SK-N-SH (cell line): Measurements from ENCODE around the gene ADAMTSL1. TPM values are rescaled to one million over a fixed set of nuclear protein-coding genes. Genes with fewer than 3 reads are reported as not detected.

Experiments used
- CTCF ChIA-PET: fragments of 300-600, 350-600 bp; formaldehyde crosslinking; extraction: SDS; loops from one replicate; lab custom pipeline; 2021; lab: Yijun Ruan, JAX
- POLR2A ChIA-PET: fragments of 350-600 bp; sonication (Branson Sonifier 250); formaldehyde crosslinking; extraction: SDS; loops from one replicate; lab custom pipeline; 2020; ENCODE audit warnings: antibody characterized with exemption, inconsistent platforms; lab: Yijun Ruan, JAX
- DNase-seq: peaks from one replicate; pipeline ENCODE4 v3.0.0; 2012
- H2AFZ ChIP-seq: fragments of 200-600 bp; sonication (generic); 2 replicates; pipeline ENCODE4 v1.8.1; 2016; ENCODE audit warnings: antibody characterized with exemption, mild to moderate bottlenecking, low read depth
- H3F3A ChIP-seq: fragments of 200-600 bp; sonication (generic); replicated peaks from 2 replicates; pipeline ENCODE3; 2016; ENCODE audit warnings: antibody characterized with exemption, mild to moderate bottlenecking; ENCODE audit not compliant: insufficient read depth
- H3K27ac ChIP-seq, 2 experiments: fragments of 200-500 bp in 1 of 2; fragments of 200-600 bp in 1 of 2; sonication (Bioruptor generic) in 1 of 2; sonication (generic), shearing (Covaris generic) in 1 of 2; 2 replicates each; pipeline versions ENCODE4 v1.5.1 to v1.6.1; 2014 to 2016; ENCODE audit warnings: low read depth in 2 of 2, inconsistent platforms in 1 of 2, low read length in 1 of 2, mild to moderate bottlenecking in 1 of 2, mixed read lengths in 1 of 2
- H3K27me3 ChIP-seq: fragments of 200-600 bp; sonication (generic), shearing (Covaris generic); 2 replicates; pipeline ENCODE4 v1.6.1; 2016; ENCODE audit warnings: mixed run types; ENCODE audit not compliant: insufficient read depth
- H3K36me3 ChIP-seq, 2 experiments: fragments of 200-500 bp in 1 of 2; fragments of 200-600 bp in 1 of 2; sonication (Bioruptor generic) in 1 of 2; sonication (generic) in 1 of 2; replicated peaks in 1 of 2; 2 replicates each; pipeline versions ENCODE3 to v1.5.1; 2014 to 2016; ENCODE audit warnings: low read length in 1 of 2, mild to moderate bottlenecking in 1 of 2; ENCODE audit not compliant: insufficient read depth in 2 of 2, control insufficient read depth in 1 of 2
- H3K4me1 ChIP-seq, 2 experiments: fragments of 200-500 bp in 1 of 2; fragments of 200-600 bp in 1 of 2; sonication (Bioruptor generic) in 1 of 2; sonication (generic), shearing (Covaris generic) in 1 of 2; 2 replicates each; pipeline versions ENCODE4 v1.5.1 to v1.6.1; 2014 to 2016; ENCODE audit warnings: low read depth in 1 of 2, low read length in 1 of 2, mixed run types in 1 of 2; ENCODE audit not compliant: insufficient read depth in 2 of 2, control insufficient read depth in 1 of 2
- H3K4me2 ChIP-seq: fragments of 200-600 bp; sonication (generic), shearing (Covaris generic); 2 replicates; pipeline ENCODE4 v1.6.1; 2017; ENCODE audit warnings: mixed run types
- H3K4me3 ChIP-seq, 2 experiments: fragments of 200-500 bp in 1 of 2; fragments of 200-600 bp in 1 of 2; sonication (Bioruptor generic) in 1 of 2; sonication (generic), shearing (Covaris generic) in 1 of 2; 2 replicates each; pipeline versions ENCODE4 v1.5.1 to v1.8.1; 2014 to 2016; ENCODE audit warnings: low read depth in 2 of 2, inconsistent platforms in 1 of 2, low read length in 1 of 2, mild to moderate bottlenecking in 1 of 2, mixed read lengths in 1 of 2, moderate library complexity in 1 of 2
- H3K79me2 ChIP-seq: fragments of 200-600 bp; sonication (generic); 2 replicates; pipeline ENCODE4 v1.8.1; 2017; ENCODE audit warnings: mild to moderate bottlenecking; ENCODE audit not compliant: insufficient read depth
- H3K9ac ChIP-seq: fragments of 200-600 bp; sonication (generic); 2 replicates; pipeline ENCODE4 v1.6.1; 2017; ENCODE audit warnings: mixed run types
- H3K9me2 ChIP-seq: fragments of 200-600 bp; sonication (generic); 2 replicates; pipeline ENCODE4 v1.6.1; 2017; ENCODE audit warnings: mixed run types
- H3K9me3 ChIP-seq: fragments of 200-600 bp; sonication (generic); 2 replicates; pipeline ENCODE4 v1.6.1; 2017; ENCODE audit warnings: mixed run types, mild to moderate bottlenecking, moderate library complexity
- H4K20me1 ChIP-seq: fragments of 200-600 bp; sonication (generic); 2 replicates; pipeline ENCODE4 v1.6.1; 2017; ENCODE audit warnings: mild to moderate bottlenecking, mixed run types; ENCODE audit not compliant: insufficient read depth
- FOXJ3 ChIP-seq: sonication (generic); formaldehyde crosslinking; IDR thresholded peaks from 2 replicates; pipeline ENCODE4 v1.5.1; 2020; ENCODE audit warnings: mild to moderate bottlenecking, missing genetic modification reagents
- FOXM1 ChIP-seq: IDR thresholded peaks from 2 replicates; pipeline ENCODE4 v1.4.0; 2012; ENCODE audit warnings: low read depth, mild to moderate bottlenecking
- GABPA ChIP-seq: IDR thresholded peaks from 2 replicates; pipeline ENCODE4 v1.4.0; 2012; ENCODE audit warnings: low read depth, mild to moderate bottlenecking
- MEF2A ChIP-seq: IDR thresholded peaks from 2 replicates; pipeline ENCODE4 v1.4.0; 2012; ENCODE audit warnings: low read depth, borderline replicate concordance
- NRF1 ChIP-seq: IDR thresholded peaks from 2 replicates; pipeline ENCODE4 v1.6.1; 2012; ENCODE audit warnings: low read depth, mild to moderate bottlenecking, low read length
- POLR2AphosphoS5 ChIP-seq: IDR thresholded peaks from 2 replicates; pipeline ENCODE4 v1.6.1; 2012; ENCODE audit warnings: low read depth, low read length
- RCOR1 ChIP-seq: fragments of 150-350 bp; IDR thresholded peaks from 2 replicates; pipeline ENCODE4 v1.6.1; 2017; ENCODE audit warnings: antibody characterized with exemption, low read length
- RFX5 ChIP-seq: IDR thresholded peaks from 2 replicates; pipeline ENCODE4 v1.6.1; 2012; ENCODE audit warnings: mild to moderate bottlenecking, improper control_type of control experiment, low read length
- SMC3 ChIP-seq: IDR thresholded peaks from 2 replicates; pipeline ENCODE4 v1.6.1; 2012; ENCODE audit warnings: low read depth, low read length, improper control_type of control experiment
- TAF1 ChIP-seq: IDR thresholded peaks from 2 replicates; pipeline ENCODE4 v1.6.1; 2012; ENCODE audit warnings: low read depth, mild to moderate bottlenecking, low read length, moderate library complexity, borderline replicate concordance
- TEAD4 ChIP-seq: IDR thresholded peaks from 2 replicates; pipeline ENCODE4 v1.4.0; 2012; ENCODE audit warnings: mild to moderate bottlenecking, borderline replicate concordance; ENCODE audit not compliant: insufficient read depth
- YY1 ChIP-seq: IDR thresholded peaks from 2 replicates; pipeline ENCODE4 v1.4.0; 2012; ENCODE audit warnings: low read depth, mild to moderate bottlenecking
- WGBS: methylation state at CpG from one replicate; pipeline ENCODE4 v1.1.6; 2017; ENCODE audit warnings: low lambda C conversion rate; 5-methylcytosine and 5-hydroxymethylcytosine counted together
- polyA plus RNA-seq, 3 experiments: library from polyadenylated mRNA; depleted of rRNA; stranded (reverse); fragments of >200 nt; gene quantifications; 2 replicates each; pipeline ENCODE4 v1.2.3, GENCODE V29; 2012
- TF ChIP-seq, protein P1 (sequence below): fragments of 150-350 bp; IDR thresholded peaks from 2 replicates; pipeline ENCODE4 v1.6.1; 2017; ENCODE audit warnings: antibody characterized with exemption, low read length, low read depth, borderline replicate concordance
- TF ChIP-seq, protein P2 (sequence below): IDR thresholded peaks from 2 replicates; pipeline ENCODE4 v1.4.0; 2012; ENCODE audit warnings: low read depth, borderline replicate concordance
- TF ChIP-seq, protein P3 (sequence below): fragments of 150-350 bp; IDR thresholded peaks from 2 replicates; pipeline ENCODE4 v1.6.1; 2016; ENCODE audit warnings: mild to moderate bottlenecking, low read depth, low read length
- TF ChIP-seq, protein P4 (sequence below): fragments of 200-600 bp; sonication (generic); IDR thresholded peaks from 2 replicates; pipeline ENCODE4 v1.6.1; 2017; ENCODE audit warnings: antibody characterized with exemption, mild to moderate bottlenecking, moderate library complexity
- TF ChIP-seq, protein P5 (sequence below): IDR thresholded peaks from 2 replicates; pipeline ENCODE4; 2012

ADAMTSL1 gene
- polyA plus RNA-seq, 1 of the 3 experiments (the other 2 are of a cell fraction): 114 TPM

DNA sequence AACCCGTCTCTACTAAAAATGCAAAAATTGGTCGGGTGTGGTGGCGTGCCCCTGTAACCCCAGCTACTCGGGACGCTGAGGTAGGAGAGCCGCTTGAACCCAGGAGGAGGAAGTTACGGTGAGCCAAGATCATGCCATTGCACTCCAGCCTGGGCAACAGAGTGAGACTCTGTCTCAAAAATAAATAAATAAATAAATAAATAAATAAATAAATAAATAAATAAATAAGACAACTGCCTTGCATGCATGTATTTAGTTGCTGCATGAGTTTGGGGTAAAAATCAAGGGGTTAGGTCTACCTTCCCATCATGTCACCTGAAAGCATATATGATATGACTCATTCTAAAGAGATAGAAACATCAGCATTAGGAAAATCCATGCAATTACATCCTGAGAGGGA is 254.0 kb downstream of the ADAMTSL1 start:
- POLR2A ChIA-PET: no interaction called here
- Histone ChIP-seq H3K4me3 (no peak overlapping the region), H3K4me1 (peaks cover 0 to 6% of the 10 kb centered on the region in 2 experiments; a peak in 1 of 4 replicates), H3F3A (no peaks in the 10 kb centered on the region), H3K4me2 (no peak overlapping the region), H3K79me2 (no peaks in the 10 kb centered on the region; the same call in 1 of the 2 replicates), H3K9ac (no peak overlapping the region), H3K36me3 (peaks cover under 1 to 67% of the 10 kb centered on the region in 2 experiments), H3K27me3 (no peaks in the 10 kb centered on the region), H3K9me3 (no peaks in the 10 kb centered on the region), H3K9me2 (no peaks in the 10 kb centered on the region), H4K20me1 (no peaks in the 10 kb centered on the region), H2AFZ (no peak overlapping the region), H3K27ac (no peak overlapping the region)
- WGBS: 83% methylated on average over 7 of the region's 7 CpGs
- TF ChIP-seq, protein P1, sequence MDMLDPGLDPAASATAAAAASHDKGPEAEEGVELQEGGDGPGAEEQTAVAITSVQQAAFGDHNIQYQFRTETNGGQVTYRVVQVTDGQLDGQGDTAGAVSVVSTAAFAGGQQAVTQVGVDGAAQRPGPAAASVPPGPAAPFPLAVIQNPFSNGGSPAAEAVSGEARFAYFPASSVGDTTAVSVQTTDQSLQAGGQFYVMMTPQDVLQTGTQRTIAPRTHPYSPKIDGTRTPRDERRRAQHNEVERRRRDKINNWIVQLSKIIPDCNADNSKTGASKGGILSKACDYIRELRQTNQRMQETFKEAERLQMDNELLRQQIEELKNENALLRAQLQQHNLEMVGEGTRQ: no peak
- TF ChIP-seq FOXJ3 (CRISPR knock-in tag) (no peak), TEAD4 (no peak), TAF1 (no peak), RCOR1 (no peak), NRF1 (no peak), MEF2A (no peak), GABPA (no peak), RFX5 (no peak), YY1 (no peak), SMC3 (no peak), FOXM1 (no peak), POLR2AphosphoS5 (no peak)
- TF ChIP-seq, protein P2, sequence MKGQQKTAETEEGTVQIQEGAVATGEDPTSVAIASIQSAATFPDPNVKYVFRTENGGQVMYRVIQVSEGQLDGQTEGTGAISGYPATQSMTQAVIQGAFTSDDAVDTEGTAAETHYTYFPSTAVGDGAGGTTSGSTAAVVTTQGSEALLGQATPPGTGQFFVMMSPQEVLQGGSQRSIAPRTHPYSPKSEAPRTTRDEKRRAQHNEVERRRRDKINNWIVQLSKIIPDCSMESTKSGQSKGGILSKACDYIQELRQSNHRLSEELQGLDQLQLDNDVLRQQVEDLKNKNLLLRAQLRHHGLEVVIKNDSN: no peak
- TF ChIP-seq, protein P3, sequence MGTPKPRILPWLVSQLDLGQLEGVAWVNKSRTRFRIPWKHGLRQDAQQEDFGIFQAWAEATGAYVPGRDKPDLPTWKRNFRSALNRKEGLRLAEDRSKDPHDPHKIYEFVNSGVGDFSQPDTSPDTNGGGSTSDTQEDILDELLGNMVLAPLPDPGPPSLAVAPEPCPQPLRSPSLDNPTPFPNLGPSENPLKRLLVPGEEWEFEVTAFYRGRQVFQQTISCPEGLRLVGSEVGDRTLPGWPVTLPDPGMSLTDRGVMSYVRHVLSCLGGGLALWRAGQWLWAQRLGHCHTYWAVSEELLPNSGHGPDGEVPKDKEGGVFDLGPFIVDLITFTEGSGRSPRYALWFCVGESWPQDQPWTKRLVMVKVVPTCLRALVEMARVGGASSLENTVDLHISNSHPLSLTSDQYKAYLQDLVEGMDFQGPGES: no peak
- TF ChIP-seq, protein P4, sequence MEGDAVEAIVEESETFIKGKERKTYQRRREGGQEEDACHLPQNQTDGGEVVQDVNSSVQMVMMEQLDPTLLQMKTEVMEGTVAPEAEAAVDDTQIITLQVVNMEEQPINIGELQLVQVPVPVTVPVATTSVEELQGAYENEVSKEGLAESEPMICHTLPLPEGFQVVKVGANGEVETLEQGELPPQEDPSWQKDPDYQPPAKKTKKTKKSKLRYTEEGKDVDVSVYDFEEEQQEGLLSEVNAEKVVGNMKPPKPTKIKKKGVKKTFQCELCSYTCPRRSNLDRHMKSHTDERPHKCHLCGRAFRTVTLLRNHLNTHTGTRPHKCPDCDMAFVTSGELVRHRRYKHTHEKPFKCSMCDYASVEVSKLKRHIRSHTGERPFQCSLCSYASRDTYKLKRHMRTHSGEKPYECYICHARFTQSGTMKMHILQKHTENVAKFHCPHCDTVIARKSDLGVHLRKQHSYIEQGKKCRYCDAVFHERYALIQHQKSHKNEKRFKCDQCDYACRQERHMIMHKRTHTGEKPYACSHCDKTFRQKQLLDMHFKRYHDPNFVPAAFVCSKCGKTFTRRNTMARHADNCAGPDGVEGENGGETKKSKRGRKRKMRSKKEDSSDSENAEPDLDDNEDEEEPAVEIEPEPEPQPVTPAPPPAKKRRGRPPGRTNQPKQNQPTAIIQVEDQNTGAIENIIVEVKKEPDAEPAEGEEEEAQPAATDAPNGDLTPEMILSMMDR: no peak
- TF ChIP-seq, protein P5, sequence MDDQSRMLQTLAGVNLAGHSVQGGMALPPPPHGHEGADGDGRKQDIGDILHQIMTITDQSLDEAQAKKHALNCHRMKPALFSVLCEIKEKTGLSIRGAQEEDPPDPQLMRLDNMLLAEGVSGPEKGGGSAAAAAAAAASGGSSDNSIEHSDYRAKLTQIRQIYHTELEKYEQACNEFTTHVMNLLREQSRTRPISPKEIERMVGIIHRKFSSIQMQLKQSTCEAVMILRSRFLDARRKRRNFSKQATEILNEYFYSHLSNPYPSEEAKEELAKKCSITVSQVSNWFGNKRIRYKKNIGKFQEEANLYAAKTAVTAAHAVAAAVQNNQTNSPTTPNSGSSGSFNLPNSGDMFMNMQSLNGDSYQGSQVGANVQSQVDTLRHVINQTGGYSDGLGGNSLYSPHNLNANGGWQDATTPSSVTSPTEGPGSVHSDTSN: no peak
- CTCF ChIA-PET: interaction anchor here (0.9 kb wide), 1 partner anchor 10 kb away, joined by 3 read pairs; no protein-coding TSS in a partner anchor
- no peak for DNase-seq
